ENCODE measurements around the gene SIX5. TPM values are rescaled to one million over a fixed set of nuclear protein-coding genes. Genes with fewer than 3 reads are reported as not detected.
"Not testable (repeated sequence)": the region's sequence is repeated elsewhere in the genome, so short reads cannot be mapped to it uniquely, and the experiment has no call there.

Gene SIX5
- total and polyA plus RNA-seq, 2 donors: 10.4 to 51.1 TPM

GRCh38 chr19:45765702-45766295 lies 3.3 kb downstream of the SIX5 start:
- DNase-seq (ENCODE audit: extremely low spot score): no peak
- Histone ChIP-seq H3K27ac (ENCODE audit: low read depth) (no peak overlapping the region), H3K4me3 (ENCODE audit: low read depth, low read length) (no peak overlapping the region), H3K36me3 (ENCODE audit: insufficient read depth) (no peaks in the 10 kb centered on the region), H3K4me1 (ENCODE audit: insufficient read depth) (no peaks in the 10 kb centered on the region)
- WGBS: 64% methylated on average over 23 of the region's 23 CpGs

DNA sequence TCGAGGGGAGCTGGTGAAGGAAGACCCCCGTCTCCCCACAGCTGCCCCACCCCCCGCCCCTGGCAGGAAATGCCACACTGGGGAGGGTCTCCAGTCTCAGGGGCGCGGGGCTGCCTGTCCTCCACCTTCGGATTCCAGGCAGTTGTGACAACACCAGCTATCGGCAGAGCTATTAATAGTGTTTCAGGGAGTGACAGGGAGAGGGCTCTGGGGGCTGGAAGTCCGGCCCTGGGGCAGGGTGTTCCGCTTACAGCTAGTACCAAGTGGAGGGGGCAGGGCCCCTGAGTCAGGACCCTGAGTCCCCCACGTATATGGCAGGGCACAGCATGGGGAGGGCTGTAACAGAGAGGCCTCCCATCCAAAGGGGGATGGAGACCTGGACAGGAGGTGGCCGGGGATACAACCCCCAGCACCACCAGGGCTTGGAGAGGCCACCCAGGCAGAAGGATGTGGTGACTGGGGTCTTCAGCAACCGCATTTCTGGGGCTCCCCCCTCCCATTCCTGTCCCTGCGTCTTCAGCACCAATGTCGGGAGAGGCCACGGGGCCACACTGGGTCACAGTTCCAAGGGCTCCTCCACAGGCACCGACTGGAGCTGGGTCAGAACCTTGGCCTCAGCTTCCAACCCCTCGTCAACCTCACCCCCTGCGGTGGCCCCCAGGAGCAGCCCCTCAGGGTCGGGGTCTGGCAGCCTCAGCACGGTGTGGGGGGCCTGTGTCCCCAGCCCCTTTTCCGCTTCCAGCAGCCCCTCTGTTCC lies 3.9 kb downstream of the SIX5 start:
- no peaks in the 10 kb centered on the region for H3K4me1 ChIP-seq (ENCODE audit: insufficient read depth)
- no peak overlapping the region for H3K4me3 ChIP-seq (ENCODE audit: low read depth, low read length)
- no peaks in the 10 kb centered on the region for H3K36me3 ChIP-seq (ENCODE audit: insufficient read depth)
- H3K27ac ChIP-seq (ENCODE audit: low read depth): no peak overlapping the region
- no peak for DNase-seq (ENCODE audit: extremely low spot score)
- 46% methylated on average over 21 of the region's 21 CpGs for WGBS

DNA sequence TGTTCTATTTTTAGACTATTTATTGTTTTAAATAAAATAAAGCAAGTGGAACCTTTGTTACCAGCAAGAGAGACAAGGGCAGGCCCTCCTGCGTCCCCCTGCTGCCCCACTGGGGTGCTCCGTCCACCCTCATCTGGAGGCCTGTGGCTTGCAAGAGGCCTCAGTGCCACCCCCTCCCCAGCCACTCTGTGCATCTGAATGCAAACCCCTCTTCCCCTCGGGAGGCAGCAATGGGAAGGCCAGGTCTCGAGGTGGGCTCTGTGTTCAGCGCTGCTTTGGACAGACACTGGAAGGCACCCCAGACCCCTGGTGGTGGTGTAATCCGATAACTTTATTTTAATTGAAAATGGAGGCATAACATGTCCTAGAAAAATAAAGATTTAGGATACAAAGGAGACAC lies 4.6 kb downstream of the SIX5 start:
- WGBS: 42% methylated on average over 6 of the region's 6 CpGs
- Histone ChIP-seq H3K27ac (ENCODE audit: low read depth) (no peak overlapping the region), H3K4me1 (ENCODE audit: insufficient read depth) (no peaks in the 10 kb centered on the region), H3K4me3 (ENCODE audit: low read depth, low read length) (no peak overlapping the region), H3K36me3 (ENCODE audit: insufficient read depth) (no peaks in the 10 kb centered on the region)
- no peak for DNase-seq (ENCODE audit: extremely low spot score)

GRCh38 chr19:45763691-45764294 lies 5.3 kb downstream of the SIX5 start:
- Histone ChIP-seq H3K4me3 (ENCODE audit: low read depth, low read length) (no peak overlapping the region), H3K4me1 (ENCODE audit: insufficient read depth) (no peaks in the 10 kb centered on the region), H3K36me3 (ENCODE audit: insufficient read depth) (no peaks in the 10 kb centered on the region), H3K27ac (ENCODE audit: low read depth) (no peak overlapping the region)
- 36% methylated on average over 27 of the region's 27 CpGs for WGBS
- DNase-seq (ENCODE audit: extremely low spot score): no peak

GRCh38 chr19:45762870-45763631 lies 6.0 kb downstream of the SIX5 start:
- DNase-seq (ENCODE audit: extremely low spot score): no peak
- Histone ChIP-seq H3K4me1 (ENCODE audit: insufficient read depth) (no peaks in the 10 kb centered on the region), H3K27ac (ENCODE audit: low read depth) (no peak overlapping the region), H3K4me3 (ENCODE audit: low read depth, low read length) (no peak overlapping the region), H3K36me3 (ENCODE audit: insufficient read depth) (no peaks in the 10 kb centered on the region)
- 90% methylated on average over 15 of the region's 15 CpGs for WGBS

DNA sequence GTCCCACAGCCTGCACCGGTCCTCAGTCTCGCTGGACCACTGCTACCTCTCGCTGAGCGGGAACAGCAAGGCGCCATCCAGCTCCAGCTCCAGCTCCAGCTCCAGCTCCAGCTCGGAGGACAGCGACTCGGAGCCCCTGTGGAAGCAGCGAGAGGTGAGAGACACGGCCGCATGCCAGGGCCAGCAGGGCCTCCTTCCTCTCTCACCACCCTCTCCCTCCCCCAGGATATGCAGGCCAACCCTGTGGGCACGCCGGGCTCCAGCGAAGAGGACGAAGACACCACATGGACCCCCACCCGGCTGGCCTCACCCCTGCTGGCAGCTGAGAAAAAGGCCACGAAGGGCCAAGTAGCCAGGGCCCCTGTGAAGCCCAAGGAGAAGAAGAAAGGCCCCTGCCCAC lies 7.3 kb downstream of the SIX5 start:
- Histone ChIP-seq H3K4me1 (ENCODE audit: insufficient read depth) (no peaks in the 10 kb centered on the region), H3K4me3 (ENCODE audit: low read depth, low read length) (no peak overlapping the region), H3K27ac (ENCODE audit: low read depth) (no peak overlapping the region), H3K36me3 (ENCODE audit: insufficient read depth) (no peaks in the 10 kb centered on the region)
- WGBS: 84% methylated on average over 17 of the region's 17 CpGs
- DNase-seq (ENCODE audit: extremely low spot score): no peak

DNA sequence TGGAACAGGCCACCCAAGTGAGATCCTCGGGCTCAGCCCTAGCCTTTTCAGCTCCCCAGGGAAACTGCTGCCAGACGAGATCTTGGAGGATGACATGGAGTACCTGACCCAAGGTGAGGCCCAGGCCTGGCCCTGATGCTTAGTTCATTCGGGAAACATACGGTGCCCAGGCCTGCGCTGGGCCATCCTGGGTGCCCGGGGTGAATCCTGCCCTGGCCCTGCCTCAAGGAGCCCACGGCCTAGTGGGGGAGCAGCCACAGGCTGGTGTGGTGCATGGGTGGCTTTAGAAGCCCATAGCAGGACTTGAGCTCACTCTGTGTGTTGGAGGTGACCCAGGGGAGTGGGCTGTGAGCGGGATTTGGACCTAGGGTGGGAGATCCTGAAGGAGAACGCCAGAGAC lies 10.1 kb downstream of the SIX5 start:
- Histone ChIP-seq H3K4me3 (ENCODE audit: low read depth, low read length) (no peak overlapping the region), H3K4me1 (ENCODE audit: insufficient read depth) (no peaks in the 10 kb centered on the region), H3K36me3 (ENCODE audit: insufficient read depth) (no peaks in the 10 kb centered on the region), H3K27ac (ENCODE audit: low read depth) (no peak overlapping the region)
- no peak for DNase-seq (ENCODE audit: extremely low spot score)
- WGBS: 82% methylated on average over 9 of the region's 9 CpGs

- Histone ChIP-seq H3K4me3 (ENCODE audit: low read depth, low read length) (no peak overlapping the region), H3K4me1 (ENCODE audit: insufficient read depth) (no peaks in the 10 kb centered on the region), H3K36me3 (ENCODE audit: insufficient read depth) (no peaks in the 10 kb centered on the region), H3K27ac (ENCODE audit: low read depth) (no peak overlapping the region)
- DNase-seq (ENCODE audit: extremely low spot score): no peak
- 83% methylated on average over 9 of the region's 9 CpGs for WGBS
These were observed 11.4 kb downstream of the SIX5 start for GRCh38 chr19:45757695-45758094.

- Histone ChIP-seq H3K4me3 (ENCODE audit: low read depth, low read length) (no peak overlapping the region), H3K4me1 (ENCODE audit: insufficient read depth) (no peaks in the 10 kb centered on the region), H3K36me3 (ENCODE audit: insufficient read depth) (no peaks in the 10 kb centered on the region), H3K27ac (ENCODE audit: low read depth) (no peak overlapping the region)
- 95% methylated on average over 8 of the region's 8 CpGs for WGBS
- no peak for DNase-seq (ENCODE audit: extremely low spot score)
These were observed 14.7 kb downstream of the SIX5 start for GRCh38 chr19:45754323-45754722.

DNA sequence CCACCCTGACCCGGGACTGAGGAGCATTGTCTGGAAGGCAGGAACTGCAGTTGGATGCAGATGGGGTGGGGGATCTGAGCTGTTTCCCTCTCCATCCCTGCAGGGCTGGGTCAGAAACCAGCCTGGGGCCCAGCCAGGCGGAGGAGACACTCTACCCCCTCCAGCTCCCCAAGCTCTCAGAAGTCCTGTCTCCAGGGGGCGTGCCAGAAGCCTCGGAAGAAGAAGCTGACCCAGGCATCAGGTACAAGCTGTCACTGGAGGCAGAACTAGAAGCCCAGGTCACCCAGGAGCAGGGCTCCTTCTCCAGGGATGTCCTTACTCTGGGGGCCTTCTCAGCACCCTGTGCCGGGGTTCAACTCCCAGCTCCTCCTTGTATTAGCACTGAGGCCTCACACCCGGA lies 15.5 kb downstream of the SIX5 start:
- H3K4me3 ChIP-seq (ENCODE audit: low read depth, low read length): no peak overlapping the region
- no peaks in the 10 kb centered on the region for H3K4me1 ChIP-seq (ENCODE audit: insufficient read depth)
- WGBS: 60% methylated on average over 6 of the region's 6 CpGs
- DNase-seq (ENCODE audit: extremely low spot score): no peak
- no peak overlapping the region for H3K27ac ChIP-seq (ENCODE audit: low read depth)
- H3K36me3 ChIP-seq (ENCODE audit: insufficient read depth): no peaks in the 10 kb centered on the region

DNA sequence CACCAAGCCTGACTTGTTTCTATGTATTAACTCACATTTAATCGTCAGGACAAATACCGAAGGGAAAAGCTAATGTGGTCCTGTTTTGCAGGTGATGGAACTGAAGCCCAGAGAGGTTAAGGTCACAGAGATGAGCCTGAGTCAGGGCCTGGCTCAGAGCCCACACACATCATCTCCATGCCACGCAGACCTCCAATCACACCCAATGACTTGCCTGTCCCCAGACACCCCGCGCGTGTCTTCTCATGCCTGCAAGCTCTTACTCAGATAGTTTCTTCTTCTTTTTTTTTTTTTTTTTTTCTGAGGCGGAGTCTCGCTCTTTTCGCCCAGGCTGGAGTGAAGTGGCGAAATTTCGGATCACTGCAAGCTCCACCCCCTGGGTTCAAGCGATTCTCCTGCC lies 16.4 kb downstream of the SIX5 start:
- Histone ChIP-seq H3K27ac (ENCODE audit: low read depth) (no peak overlapping the region), H3K4me3 (ENCODE audit: low read depth, low read length) (no peak overlapping the region), H3K36me3 (ENCODE audit: insufficient read depth) (no peaks in the 10 kb centered on the region), H3K4me1 (ENCODE audit: insufficient read depth) (no peaks in the 10 kb centered on the region)
- WGBS: 93% methylated on average over 12 of the region's 12 CpGs
- DNase-seq (ENCODE audit: extremely low spot score): no peak

DNA sequence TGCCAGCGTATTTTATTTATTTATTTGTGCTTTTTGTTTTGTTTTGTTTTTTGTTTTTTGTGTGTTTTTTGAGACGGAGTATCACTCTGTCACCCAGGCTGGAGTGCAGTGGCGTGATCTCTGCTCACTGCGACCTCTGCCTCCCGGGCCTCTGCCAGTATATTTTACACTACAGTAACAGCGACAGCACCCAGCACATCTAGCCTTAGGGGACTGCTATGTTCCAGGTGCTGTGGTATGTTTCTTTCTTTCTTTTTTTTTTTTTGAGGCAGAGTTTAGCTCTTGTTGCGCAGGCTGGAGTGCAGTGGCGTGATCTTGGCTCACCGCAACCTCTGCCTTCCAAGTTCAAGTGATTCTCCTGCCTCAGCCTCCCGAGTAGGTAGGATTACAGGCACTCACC lies 17.6 kb downstream of the SIX5 start:
- WGBS: 89% methylated on average over 10 of the region's 10 CpGs
- DNase-seq (ENCODE audit: extremely low spot score); H3K4me3 ChIP-seq (ENCODE audit: low read depth, low read length); H3K36me3 ChIP-seq (ENCODE audit: insufficient read depth); H3K4me1 ChIP-seq (ENCODE audit: insufficient read depth); H3K27ac ChIP-seq (ENCODE audit: low read depth): not testable (repeated sequence)

GRCh38 chr19:45747513-45747912 lies 21.5 kb downstream of the SIX5 start:
- H3K27ac ChIP-seq (ENCODE audit: low read depth): no peak overlapping the region
- 75% methylated on average over 5 of the region's 5 CpGs for WGBS
- no peaks in the 10 kb centered on the region for H3K36me3 ChIP-seq (ENCODE audit: insufficient read depth)
- no peaks in the 10 kb centered on the region for H3K4me1 ChIP-seq (ENCODE audit: insufficient read depth)
- DNase-seq (ENCODE audit: extremely low spot score): no peak
- no peak overlapping the region for H3K4me3 ChIP-seq (ENCODE audit: low read depth, low read length)

DNA sequence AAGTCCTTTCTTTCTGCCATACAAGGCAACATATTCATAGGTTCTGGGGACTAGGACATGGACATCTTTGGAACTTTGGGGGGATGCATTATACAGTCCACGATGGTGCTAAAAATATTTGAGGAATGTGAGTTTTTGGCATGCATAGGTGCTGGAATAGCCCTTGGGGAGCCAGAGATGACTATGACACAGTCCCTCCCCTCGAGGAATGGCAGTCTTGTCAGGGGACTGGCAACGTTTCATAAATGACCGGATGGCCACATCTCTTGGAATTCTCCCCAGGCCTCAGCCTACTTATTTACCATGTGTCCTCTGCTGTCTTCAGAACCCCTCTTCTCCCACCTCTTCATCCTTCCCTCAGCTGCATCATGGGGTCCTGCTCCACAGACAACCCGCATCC lies 22.2 kb downstream of the SIX5 start:
- no peak overlapping the region for H3K4me3 ChIP-seq (ENCODE audit: low read depth, low read length)
- no peak overlapping the region for H3K27ac ChIP-seq (ENCODE audit: low read depth)
- no peaks in the 10 kb centered on the region for H3K36me3 ChIP-seq (ENCODE audit: insufficient read depth)
- WGBS: 70% methylated on average over 5 of the region's 5 CpGs
- no peak for DNase-seq (ENCODE audit: extremely low spot score)
- no peaks in the 10 kb centered on the region for H3K4me1 ChIP-seq (ENCODE audit: insufficient read depth)

Data from urinary bladder (tissue), 4 donors.